Measurements from ENCODE around the gene MRPL24. TPM values are rescaled to one million over a fixed set of nuclear protein-coding genes. Genes with fewer than 3 reads are reported as not detected.
A peak's percentile ranks its signal among the peaks of the same experiment; 100 is the strongest.

Gene MRPL24
- total RNA-seq, 1 donor from 2014 or later: 91.6 TPM

- DNase-seq (ENCODE audit: low spot score): no peak
Observed at GRCh38 chr1:156743367-156744302, 2.7 kb upstream of the MRPL24 start.

- no peak for DNase-seq (ENCODE audit: low spot score)
Observed at GRCh38 chr1:156742801-156743200, 1.9 kb upstream of the MRPL24 start.

DNA sequence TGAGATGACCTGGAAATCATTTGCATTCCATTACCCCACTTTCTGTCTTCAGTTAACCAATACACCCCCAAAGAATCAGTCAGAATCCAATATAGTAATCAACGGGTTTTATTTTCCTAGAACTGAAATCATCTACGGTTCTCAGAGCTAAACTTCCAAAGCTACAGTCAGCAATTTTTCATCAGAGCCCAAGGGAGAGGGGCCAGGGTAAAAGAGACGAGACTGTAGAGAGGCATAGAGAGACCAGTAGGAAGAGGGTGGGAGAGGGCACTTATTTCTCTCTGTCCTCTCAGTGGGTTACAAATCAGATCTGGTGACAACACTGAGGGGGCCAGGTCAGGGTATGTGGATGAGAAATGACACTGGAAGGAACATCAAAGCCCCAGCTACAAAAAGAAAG is 1.1 kb upstream of the MRPL24 start:
- no peak for DNase-seq (ENCODE audit: low spot score)

GRCh38 chr1:156741481-156741983 is 644 bp upstream of the MRPL24 start:
- DNase-seq (ENCODE audit: low spot score): no peak

- DNase-seq (ENCODE audit: low spot score): no peak
Observed at GRCh38 chr1:156740237-156740740, 599 bp downstream of the MRPL24 start.

DNA sequence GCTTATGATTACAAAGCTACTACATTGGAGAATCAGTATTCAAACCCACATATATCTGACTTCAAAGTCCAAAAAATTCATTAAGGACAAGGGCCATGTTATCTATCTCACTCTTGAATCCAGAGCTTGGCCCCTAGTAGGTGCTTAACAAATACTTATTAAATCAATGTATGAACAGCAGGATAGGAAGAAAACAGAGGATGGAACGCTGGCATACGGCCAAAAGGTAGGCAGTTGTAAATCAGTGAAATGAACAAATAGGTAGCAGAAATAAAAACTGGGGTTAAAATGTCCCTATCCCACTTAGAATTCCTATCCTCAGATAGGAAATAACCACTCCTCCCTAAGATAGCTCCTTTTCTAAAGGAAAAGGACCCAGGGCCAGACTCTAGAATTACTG is 2.0 kb downstream of the MRPL24 start:
- no peak for DNase-seq (ENCODE audit: low spot score)

GRCh38 chr1:156738407-156738806 is 2.5 kb downstream of the MRPL24 start:
- DNase-seq (ENCODE audit: low spot score): no peak

- no peak for DNase-seq (ENCODE audit: low spot score)
Observed at GRCh38 chr1:156733989-156734584, 6.8 kb downstream of the MRPL24 start.

DNA sequence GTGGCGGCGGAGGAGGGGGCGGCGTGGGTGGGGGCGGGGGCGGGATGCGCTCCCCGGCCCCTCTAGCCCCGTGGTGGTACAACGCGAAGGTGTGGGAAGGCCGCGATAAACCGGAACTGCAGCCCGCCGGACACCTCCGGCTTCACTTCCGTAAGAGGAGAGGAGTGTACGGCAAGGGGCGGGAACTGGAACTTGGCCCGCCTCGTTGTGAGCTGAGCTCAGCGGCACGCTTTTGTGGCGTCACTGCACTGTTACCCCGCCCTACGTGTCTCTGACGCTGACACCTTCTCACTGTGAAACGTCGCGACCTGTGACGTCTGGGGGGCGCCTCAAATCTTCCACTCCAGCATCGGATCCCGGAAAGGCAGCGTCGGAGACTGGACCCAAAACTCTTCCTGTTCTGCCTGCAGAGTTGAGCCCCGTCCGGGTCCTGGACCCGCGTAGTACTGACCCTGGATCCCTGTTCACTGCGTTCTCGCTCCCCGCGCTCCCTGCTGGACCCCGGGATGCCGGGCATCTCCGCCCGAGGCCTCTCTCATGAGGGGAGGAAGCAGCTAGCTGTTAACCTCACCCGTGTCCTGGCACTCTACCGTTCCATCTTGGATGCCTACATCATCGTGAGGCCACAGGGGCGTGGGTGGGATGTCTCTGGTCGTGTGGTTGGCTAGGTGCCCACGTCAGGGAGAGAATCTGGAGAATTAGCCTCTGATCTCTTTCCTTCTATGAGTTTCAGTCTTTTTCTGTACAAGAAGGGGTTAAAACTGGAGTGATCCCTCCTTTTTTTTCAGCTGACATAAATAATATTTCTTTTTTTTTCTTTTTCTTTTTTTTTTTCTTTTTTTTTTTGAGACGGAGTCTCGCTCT is 12.1 kb downstream of the MRPL24 start, which contains the start of gene ISG20L2:
Gene ISG20L2 (minus strand): TSS at position 168 of the 864 bp plus-strand sequence. CDS start 1,114 bp downstream, outside the sequence.
- peak; percentile 97 for DNase-seq (ENCODE audit: low spot score)

DNA sequence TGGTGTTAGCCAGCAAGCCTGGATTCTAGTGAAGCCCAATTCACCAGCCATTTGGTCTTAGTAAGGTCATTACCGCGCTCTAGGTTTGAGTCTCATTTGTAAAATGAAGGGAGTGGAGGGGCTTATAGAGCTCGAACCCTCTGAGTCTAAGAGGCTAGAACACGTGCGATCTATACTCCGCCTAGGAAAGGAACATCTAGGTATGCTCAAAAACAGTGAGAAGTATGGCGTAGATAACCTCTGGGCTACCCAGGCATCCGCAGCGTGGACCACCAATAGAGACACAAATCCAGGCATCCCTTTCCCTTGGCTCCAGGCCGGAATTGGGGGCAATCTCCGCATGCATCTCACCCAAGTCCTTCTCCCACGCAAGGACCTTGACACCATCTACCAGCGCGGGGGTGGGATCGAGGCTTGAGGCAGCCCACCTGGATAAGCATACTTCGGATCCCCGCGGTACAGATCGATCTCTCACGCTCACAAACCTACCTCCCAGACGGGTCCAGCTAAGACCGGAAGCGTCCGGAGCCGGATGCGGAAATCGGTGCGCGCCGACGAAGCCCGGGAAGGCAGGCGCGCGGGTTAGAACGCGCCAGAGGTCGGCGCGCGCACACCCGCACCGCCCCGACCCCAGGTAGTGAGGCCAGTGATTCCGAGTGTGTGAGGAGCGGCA is 12.8 kb downstream of the MRPL24 start, which contains the start of gene METTL25B:
Gene METTL25B (plus strand): TSS at position 544 of the 673 bp plus-strand sequence. CDS start 636 bp downstream, outside the sequence.
- peak; percentile 90 for DNase-seq (ENCODE audit: low spot score)

- no peak for DNase-seq (ENCODE audit: low spot score)
Observed at GRCh38 chr1:156727492-156727891, 13.4 kb downstream of the MRPL24 start.

DNA sequence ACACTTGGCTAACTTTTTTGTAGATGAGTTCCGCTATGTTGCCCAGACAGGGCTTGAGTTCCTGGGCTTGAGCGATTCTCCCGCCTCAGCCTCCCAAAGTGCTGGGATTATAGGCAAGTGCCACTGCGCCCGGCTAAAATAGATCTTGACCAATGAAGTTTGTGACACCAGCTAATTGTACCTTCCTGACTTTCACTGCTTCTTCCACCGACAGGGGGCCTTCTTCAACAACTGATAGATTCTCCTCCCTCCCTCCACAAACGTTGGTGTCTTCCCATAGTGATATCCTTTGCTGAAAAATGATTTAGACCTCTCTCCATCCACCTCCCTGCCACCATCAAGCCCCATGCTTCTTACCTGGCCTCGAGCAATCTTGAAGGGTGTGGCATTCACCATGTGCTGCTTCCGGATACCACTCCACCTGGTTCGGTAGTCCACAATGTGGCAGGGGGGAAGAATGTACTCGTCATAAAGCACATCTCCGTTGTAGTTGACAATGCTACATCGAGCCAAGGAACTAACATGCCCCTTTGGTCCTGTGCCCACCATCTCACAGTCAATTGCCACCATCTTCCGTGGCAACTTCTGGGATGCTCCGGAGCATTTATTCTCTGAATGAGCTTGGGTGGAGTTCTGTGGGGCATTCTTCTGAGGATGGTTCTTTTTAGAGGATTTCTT is 14.2 kb downstream of the MRPL24 start:
- no peak for DNase-seq (ENCODE audit: low spot score)

DNA sequence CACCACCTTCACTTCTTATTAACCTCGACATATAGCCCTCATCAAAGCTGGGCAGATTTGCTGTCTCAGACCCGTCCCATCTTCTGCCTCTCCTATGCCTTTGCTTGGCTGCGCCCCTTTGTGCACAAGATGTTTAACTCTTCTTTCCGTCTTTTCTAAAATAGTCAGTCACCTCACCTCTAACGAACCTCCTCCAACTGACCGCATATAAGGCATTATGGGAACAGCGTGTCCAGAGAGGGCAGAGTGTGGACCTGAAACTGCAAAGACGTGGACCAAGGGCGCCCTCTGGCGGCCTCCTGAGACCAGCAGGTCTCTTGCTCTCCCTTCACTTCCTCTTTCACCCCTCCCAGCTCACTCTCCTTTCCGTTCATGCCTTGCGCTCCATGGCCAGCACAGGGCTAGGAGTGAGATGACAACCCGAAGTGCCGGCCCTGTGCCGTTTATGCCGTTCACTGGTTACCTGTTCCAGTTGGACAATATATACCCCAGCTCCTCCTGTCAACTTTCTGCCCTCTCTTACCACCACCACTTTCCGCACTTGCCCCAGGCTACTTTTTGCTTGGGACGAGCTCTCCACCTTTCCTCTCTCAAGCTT is 15.1 kb downstream of the MRPL24 start:
- peak; percentile 90 for DNase-seq (ENCODE audit: low spot score)

DNA sequence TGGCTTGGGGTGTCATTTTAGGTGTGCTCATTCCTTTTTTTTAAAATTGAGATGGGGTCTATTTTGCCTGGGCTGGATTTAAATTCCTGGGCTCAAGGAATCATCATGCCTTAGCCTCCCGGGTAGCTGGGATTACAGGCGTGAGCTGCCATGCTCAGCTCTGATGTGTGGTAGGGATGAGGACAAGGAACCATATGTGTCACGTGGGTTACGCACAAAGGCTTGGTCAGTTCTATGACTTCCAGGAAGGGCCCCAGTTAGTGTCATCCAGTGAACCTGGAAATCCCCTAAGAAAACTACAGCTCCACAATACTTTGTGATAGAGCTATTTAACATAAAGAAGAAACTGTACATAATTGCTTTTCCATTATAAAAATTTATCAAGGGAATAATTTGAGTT is 19.4 kb downstream of the MRPL24 start:
- no peak for DNase-seq (ENCODE audit: low spot score)

- DNase-seq (ENCODE audit: low spot score): no peak
Observed at GRCh38 chr1:156721131-156721530, 19.8 kb downstream of the MRPL24 start.

DNA sequence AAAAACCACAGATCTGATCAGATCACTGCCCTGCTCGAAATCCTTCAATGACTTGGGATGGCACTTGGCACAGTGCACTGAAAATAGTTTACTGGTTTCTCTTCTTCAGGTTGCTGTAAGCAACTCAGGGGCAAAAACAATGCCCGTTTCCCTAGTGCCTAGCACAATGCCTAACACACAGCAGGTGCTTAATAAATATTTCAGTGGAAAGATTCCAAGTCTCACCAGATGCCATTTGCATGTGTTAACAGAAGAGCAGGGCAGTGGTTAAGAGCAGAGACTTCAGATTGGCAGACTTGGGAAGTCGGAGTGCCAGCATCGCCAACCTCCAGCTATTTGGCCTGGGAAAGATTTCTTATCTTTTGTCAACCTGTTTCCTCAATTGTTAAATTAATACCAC is 23.5 kb downstream of the MRPL24 start:
- no peak for DNase-seq (ENCODE audit: low spot score)

GRCh38 chr1:156714830-156715229 is 26.1 kb downstream of the MRPL24 start:
- no peak for DNase-seq (ENCODE audit: low spot score)

DNA sequence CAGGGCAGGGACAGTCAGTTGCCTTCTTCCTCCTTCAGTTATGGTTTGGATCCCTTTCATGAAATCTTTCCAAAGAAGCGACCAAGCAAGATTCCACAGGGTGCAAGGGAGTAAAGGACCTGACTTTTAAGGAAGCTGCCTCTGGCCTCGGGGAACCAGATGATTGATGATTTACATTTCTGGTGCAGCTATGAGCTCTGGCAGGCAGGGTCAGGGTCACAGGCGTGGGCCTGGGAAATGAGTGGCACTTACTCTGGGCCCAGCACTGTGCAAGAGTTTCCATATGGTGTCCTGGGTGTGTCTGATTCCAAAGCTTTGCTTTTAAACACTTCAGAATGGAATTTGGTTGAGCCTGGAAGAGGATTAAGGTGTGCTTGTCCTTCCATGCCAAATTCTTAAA is 28.3 kb downstream of the MRPL24 start:
- no peak for DNase-seq (ENCODE audit: low spot score)

DNA sequence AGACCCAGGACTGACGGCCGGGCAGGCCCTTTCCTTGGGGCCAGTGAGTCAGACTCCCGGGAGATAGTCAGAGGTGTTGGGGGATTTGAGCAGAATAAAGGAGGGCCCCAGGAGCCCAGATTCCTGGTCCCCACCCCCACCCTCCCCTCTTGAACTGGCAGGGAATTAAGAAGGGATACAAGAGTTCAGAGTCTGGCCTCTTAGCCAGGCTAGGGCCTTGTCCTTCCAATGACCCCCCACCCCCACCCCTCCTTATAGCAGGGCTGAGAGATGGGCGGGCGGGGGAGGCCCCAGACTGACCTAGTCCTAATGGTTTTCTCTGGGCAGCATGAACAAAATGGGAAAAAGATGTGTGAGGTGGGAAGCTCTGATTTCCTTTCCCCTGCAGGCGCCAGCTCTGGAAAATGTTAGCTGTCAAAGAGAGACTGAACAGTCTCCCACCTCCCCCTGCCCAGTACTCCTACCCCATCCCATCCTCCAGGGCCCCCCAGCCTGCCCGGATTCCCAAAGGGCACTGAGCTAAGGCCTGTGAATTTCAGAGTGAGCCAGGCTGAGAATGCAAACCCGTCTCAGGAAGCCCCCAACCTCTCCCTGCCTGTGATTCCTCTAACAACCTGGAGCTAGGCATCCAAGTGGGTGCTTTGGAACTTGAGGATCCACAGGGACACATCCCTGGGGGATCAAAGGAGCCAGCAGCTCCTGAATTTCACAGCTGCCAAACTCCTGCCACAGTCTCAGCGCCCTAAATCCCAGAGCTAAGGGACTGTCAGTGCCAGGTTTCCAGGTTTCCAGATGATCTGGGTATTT is 29.7 kb downstream of the MRPL24 start:
- DNase-seq (ENCODE audit: low spot score): no peak

Data from ureter (tissue), 1 donor.